Measurements from ENCODE around the gene JOSD1. TPM values are rescaled to one million over a fixed set of nuclear protein-coding genes. Genes with fewer than 3 reads are reported as not detected.

JOSD1 gene
- total RNA-seq, 1 donor, result 62.2 TPM

DNA sequence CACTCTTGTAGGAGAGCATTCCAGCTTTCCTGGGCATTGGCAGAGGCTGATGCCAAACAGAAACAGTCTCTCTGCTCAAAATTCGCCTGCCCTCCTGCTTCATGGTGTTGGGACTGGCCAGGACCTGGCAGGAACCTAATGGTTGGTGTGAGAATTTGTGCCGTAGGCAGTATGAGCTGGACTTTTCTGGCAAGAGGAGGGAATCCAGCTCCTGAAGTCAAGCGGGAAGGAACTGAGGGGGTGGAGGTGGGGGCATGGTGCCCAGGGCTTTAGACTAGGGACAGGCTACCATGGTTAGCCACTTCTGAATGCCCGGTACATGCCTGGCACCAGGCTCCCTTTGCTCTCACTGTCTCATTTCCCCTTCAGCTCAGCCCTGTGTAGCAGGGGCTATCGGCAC is 25.9 kb downstream of the JOSD1 start:
- no peak overlapping the region for H3K4me3 ChIP-seq (ENCODE audit: low read depth, low read length)
- DNase-seq (ENCODE audit: low read depth), result no peak
- TF ChIP-seq, protein P1, sequence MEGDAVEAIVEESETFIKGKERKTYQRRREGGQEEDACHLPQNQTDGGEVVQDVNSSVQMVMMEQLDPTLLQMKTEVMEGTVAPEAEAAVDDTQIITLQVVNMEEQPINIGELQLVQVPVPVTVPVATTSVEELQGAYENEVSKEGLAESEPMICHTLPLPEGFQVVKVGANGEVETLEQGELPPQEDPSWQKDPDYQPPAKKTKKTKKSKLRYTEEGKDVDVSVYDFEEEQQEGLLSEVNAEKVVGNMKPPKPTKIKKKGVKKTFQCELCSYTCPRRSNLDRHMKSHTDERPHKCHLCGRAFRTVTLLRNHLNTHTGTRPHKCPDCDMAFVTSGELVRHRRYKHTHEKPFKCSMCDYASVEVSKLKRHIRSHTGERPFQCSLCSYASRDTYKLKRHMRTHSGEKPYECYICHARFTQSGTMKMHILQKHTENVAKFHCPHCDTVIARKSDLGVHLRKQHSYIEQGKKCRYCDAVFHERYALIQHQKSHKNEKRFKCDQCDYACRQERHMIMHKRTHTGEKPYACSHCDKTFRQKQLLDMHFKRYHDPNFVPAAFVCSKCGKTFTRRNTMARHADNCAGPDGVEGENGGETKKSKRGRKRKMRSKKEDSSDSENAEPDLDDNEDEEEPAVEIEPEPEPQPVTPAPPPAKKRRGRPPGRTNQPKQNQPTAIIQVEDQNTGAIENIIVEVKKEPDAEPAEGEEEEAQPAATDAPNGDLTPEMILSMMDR (IDR thresholded peaks at IDR 0.05; ENCODE audit: insufficient read depth, low read depth, low read length), result no peak

DNA sequence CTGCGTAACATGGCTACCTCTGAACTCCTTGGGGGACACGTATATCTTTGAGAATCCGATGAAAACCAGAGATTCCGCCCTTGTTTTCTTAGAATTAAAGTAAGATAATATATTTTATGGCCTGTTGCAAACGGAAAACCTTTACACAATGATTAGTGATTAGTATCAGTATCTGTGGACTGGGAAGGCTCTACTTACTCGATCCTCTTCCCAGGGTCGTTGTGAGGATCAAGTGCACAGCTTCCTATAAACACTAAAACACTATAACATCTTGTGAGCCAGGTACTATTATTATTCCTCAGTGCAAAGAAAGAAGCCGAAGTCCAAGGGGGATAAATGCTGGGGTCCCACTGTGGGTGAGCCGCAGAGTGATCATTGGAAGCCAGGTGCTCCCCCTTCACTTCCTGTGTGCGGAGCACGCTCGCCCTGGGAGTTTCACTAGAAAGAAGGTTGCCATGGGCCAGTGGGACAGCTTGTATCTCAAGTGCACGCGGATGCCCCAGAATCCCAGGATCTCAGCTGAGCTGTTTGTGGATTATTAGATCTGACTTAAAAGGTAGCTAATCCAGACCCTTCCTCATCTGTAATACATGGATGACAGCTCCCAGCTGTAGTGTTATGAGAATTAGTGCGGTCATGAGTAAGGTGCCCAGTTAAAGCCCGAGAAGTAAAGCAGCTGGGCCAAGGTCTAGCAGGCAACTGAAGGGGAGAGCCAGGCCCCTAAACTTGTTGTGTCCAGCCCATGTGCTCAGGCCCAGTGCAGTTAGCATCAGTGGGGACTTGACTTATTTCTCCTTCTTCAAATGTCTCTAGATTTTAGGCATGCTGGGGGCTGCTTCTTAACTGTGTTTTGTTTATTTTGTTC is 43.5 kb downstream of the JOSD1 start:
- peak overlapping the region; percentile 92 for H3K4me3 ChIP-seq (ENCODE audit: low read depth, low read length)
- DNase-seq (ENCODE audit: low read depth), result peak; percentile 36
- TF ChIP-seq, protein P1 (IDR thresholded peaks at IDR 0.05; ENCODE audit: insufficient read depth, low read depth, low read length), result no peak

DNA sequence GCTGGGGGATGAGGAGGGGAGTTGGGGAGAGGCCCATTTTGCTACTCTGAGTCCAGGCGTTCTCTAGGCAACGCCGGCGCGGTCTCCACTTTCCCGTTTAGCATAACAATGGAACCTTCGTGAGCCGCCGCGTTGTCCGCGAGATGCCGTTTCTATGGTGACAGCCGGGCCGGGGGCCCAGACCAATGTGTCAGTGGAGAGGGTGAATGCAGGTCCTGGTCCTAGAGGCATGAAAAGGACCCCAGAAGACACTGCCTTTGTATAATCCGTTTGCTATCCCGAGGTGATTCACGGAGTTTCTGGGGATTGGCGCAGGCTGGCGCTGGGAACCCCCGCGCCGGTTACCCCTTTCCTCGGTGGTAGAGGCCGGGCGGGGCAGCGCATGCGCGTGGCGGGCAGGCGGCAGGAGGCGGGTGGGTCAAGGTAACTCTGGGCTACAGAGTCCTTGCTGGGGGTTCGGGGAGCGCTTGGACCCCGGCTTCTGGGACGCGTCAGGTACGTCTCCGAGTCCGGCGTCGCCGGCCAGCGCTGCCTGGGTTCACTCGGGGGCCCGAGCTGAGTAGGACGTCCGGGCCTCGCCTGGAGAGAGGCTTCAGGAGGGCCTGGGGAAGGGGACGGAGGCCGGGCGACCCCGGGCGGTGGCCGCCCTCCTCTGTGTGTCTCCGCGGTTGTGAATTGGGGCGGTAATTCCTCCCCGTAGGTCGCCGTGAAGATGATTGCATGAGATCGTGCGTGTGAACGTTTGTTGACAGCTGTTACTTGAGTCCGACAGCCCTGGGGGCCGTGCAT is 44.3 kb downstream of the JOSD1 start, which contains the start of the genes CBY1 and FAM227A:
TSS of gene CBY1 (plus strand) at position 383 of the 789 bp plus-strand sequence. CDS start 11,417 bp downstream, outside the sequence.
TSS of gene FAM227A (minus strand) at position 137 of the 789 bp plus-strand sequence. CDS start 6,224 bp downstream, outside the sequence.
- DNase-seq (ENCODE audit: low read depth), result peak; percentile 82
- H3K4me3 ChIP-seq (ENCODE audit: low read depth, low read length), result peak within 1 kb of the TSS; percentile 92
- TF ChIP-seq, protein P1 (IDR thresholded peaks at IDR 0.05; ENCODE audit: insufficient read depth, low read depth, low read length), result no peak

DNA sequence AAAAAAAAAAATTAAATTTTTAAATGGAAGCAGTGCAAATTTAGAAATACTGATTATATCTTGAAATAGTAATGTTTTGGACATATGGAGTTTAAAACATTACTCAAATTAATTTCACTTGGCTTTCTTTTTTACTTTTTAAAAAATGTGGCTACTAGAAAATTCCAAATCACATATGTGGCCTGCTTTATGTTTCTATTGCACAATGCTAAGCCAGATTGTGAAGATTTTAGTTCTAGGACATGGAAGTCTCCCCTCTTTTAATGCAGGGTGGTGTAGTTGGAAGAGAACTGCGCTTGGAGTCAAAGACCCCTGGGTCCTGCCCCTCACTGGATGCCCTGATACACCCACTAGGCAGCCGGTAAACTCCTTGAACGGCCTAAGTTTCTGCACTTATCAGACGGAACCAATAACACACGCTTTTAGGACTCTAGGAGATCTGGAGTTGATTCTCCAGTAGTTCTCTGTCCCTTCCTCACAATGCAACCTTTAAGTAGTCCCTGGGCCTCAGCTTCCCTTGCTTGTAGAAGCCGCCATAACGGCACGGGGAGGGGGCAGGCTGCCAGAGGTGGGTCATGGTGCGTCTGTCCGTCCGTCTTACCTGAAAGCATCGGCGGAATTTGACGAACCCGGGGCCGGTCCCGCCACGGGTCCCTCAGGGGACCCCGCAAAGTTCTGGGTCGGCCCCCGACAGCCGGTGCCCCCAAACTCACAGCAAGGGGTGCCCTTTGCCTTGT is 45.1 kb downstream of the JOSD1 start:
- DNase-seq (ENCODE audit: low read depth), result peak; percentile 22
- H3K4me3 ChIP-seq (ENCODE audit: low read depth, low read length), result peak overlapping the region; percentile 92
- TF ChIP-seq, protein P1 (IDR thresholded peaks at IDR 0.05; ENCODE audit: insufficient read depth, low read depth, low read length), result no peak

DNA sequence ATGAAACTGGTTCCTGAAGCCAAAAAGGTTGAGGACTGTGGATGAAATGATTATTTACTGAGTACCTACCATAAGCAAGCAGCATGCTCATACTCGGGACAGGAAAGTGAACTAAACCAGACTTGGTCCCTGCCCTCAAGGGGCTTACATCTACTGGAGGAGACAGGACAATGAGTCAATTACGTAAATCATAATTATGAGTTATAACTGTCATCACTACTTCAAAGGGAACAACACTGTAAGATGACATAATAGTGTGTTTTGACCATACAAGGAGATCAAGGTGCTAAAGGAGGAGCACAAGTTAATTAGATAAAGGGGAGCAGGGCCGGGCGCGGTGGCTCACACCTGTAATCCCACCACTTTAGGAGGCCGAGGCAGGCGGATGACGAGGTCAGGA is 47.0 kb downstream of the JOSD1 start:
- H3K4me3 ChIP-seq (ENCODE audit: low read depth, low read length), result no peak overlapping the region
- TF ChIP-seq, protein P1 (IDR thresholded peaks at IDR 0.05; ENCODE audit: insufficient read depth, low read depth, low read length), result no peak
- no peak for DNase-seq (ENCODE audit: low read depth)

DNA sequence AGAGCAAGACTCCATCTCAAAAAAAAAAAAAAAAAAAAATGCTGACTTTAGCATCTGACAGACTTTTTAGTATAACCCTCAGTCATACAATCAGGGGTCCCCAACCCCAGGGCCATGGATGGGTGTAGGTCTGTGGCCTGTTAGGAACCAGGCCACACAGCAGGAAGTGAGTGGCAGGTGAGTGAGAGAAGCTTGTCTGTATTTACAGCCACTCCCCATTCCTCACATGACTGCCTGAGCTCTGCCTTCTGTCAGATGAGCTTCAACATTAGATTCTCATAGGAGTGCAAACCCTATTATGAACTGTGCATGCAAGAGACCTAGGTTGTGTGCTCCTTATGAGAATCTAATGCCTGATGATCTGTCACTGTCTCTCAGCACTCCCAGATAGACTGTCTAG is 47.9 kb downstream of the JOSD1 start:
- DNase-seq (ENCODE audit: low read depth), result no peak
- TF ChIP-seq, protein P1 (IDR thresholded peaks at IDR 0.05; ENCODE audit: insufficient read depth, low read depth, low read length), result no peak
- no peak overlapping the region for H3K4me3 ChIP-seq (ENCODE audit: low read depth, low read length)
